Testis (tissue), 2 donors: ENCODE measurements around the gene MCRS1.

Source experiments
- CTCF ChIP-seq, 3 experiments: fragments of 450-650 bp in 2 of 3; fragments of 200-600 bp in 1 of 3; sonication (generic) in 1 of 3; IDR thresholded peaks; one replicate each; pipeline ENCODE4 v1.5.1; 2016 to 2019; ENCODE audit warnings: antibody characterized with exemption in 3 of 3, mild to moderate bottlenecking in 2 of 3, moderate library complexity in 1 of 3
- POLR2A ChIP-seq: fragments of 450-650 bp; IDR thresholded peaks from one replicate; pipeline ENCODE4 v1.6.1; 2017; ENCODE audit warnings: antibody characterized with exemption, mild to moderate bottlenecking, moderate library complexity

GRCh38 chr12:49566361-49566760 lies 1.6 kb downstream of the MCRS1 start:
- TF ChIP-seq CTCF (IDR thresholded peaks at IDR 0.05): no peak
- no peak for TF ChIP-seq POLR2A
